PC-3 (cell line): Measurements from ENCODE around the gene SPOPL. TPM values are rescaled to one million over a fixed set of nuclear protein-coding genes. Genes with fewer than 3 reads are reported as not detected.

Source experiments
- ATAC-seq: fragments of 200-7000 bp; cut with Tn5 transposase; 2 replicates; pipeline ENCODE4 v1.9.1; 2020; ENCODE audit warnings: mild to moderate bottlenecking, moderate library complexity
- BruUV-seq: library from RNA; stranded (reverse); fragments of 400-500 nt; replicated peaks from 2 replicates; lab custom pipeline; 2021; lab: Mats Ljungman, UMichigan
- CTCF ChIA-PET: fragments of 300-600 bp; sonication (Branson Sonifier 250); formaldehyde crosslinking; loops from one replicate; lab custom pipeline; 2022; ENCODE audit warnings: antibody characterized with exemption; lab: Charles Lee
- POLR2A ChIA-PET: fragments of 300-600 bp; sonication (Branson Sonifier 250); formaldehyde crosslinking; loops from one replicate; lab custom pipeline; 2022; ENCODE audit warnings: antibody characterized with exemption; ENCODE audit not compliant: unreplicated experiment; lab: Charles Lee
- DNase-seq: peaks from one replicate; pipeline ENCODE4 v3.0.0-alpha.2; 2015
- H2AFZ ChIP-seq: fragments of 300-600 bp; sonication (generic); 2 replicates; pipeline ENCODE4 v1.6.0; 2016; ENCODE audit warnings: antibody characterized with exemption, low read length
- H3F3A ChIP-seq: fragments of 300-600 bp; sonication (generic); one replicate; pipeline ENCODE4 v1.6.0; 2017; ENCODE audit warnings: antibody characterized with exemption, low read length, control low read depth, mild to moderate bottlenecking; ENCODE audit not compliant: unreplicated experiment
- H3K27ac ChIP-seq: fragments of 300-600 bp; sonication (generic); 2 replicates; pipeline ENCODE4 v1.5.1; 2016; ENCODE audit warnings: mild to moderate bottlenecking, low read length
- H3K27me3 ChIP-seq: fragments of 300-600 bp; sonication (generic); 2 replicates; pipeline ENCODE4 v1.6.1; 2016; ENCODE audit warnings: low read length, mixed read lengths
- H3K36me3 ChIP-seq: fragments of 300-600 bp; sonication (generic); 2 replicates; pipeline ENCODE4 v1.6.1; 2016; ENCODE audit warnings: low read depth, mixed run types, low read length, mixed read lengths
- H3K4me1 ChIP-seq: fragments of 300-600 bp; sonication (generic); 2 replicates; pipeline ENCODE4 v1.5.1; 2016; ENCODE audit warnings: low read length; ENCODE audit not compliant: insufficient read depth
- H3K4me2 ChIP-seq: fragments of 300-600 bp; sonication (generic); 2 replicates; pipeline ENCODE4 v1.6.0; 2016; ENCODE audit warnings: low read length
- H3K4me3 ChIP-seq: fragments of 300-600 bp; sonication (generic); 2 replicates; pipeline ENCODE4 v1.5.1; 2016; ENCODE audit warnings: mild to moderate bottlenecking, low read length, mixed read lengths
- H3K79me2 ChIP-seq: fragments of 300-600 bp; sonication (generic); 2 replicates; pipeline ENCODE4 v1.6.1; 2017; ENCODE audit warnings: low read length, mixed read lengths
- H3K9ac ChIP-seq: fragments of 300-600 bp; sonication (generic); 2 replicates; pipeline ENCODE4 v1.6.0; 2016; ENCODE audit warnings: mild to moderate bottlenecking, low read length
- H3K9me2 ChIP-seq: fragments of 300-600 bp; sonication (generic); replicated peaks from 2 replicates; pipeline ENCODE4 v1.6.1; 2016; ENCODE audit warnings: mixed run types, low read length, mixed read lengths
- H3K9me3 ChIP-seq: fragments of 300-600 bp; sonication (generic); 2 replicates; pipeline ENCODE4 v1.6.1; 2016; ENCODE audit warnings: low read length, mixed read lengths
- H4K20me1 ChIP-seq: fragments of 300-600 bp; sonication (generic); 2 replicates; pipeline ENCODE4 v1.6.1; 2016; ENCODE audit warnings: low read length, mixed read lengths
- EZH2 ChIP-seq: fragments of 300-600 bp; sonication (generic); IDR thresholded peaks from one replicate; pipeline ENCODE4 v1.6.1; 2017; ENCODE audit warnings: antibody characterized with exemption, mild to moderate bottlenecking, low read length; ENCODE audit not compliant: unreplicated experiment
- EZH2phosphoT487 ChIP-seq: fragments of 300-600 bp; sonication (generic); IDR thresholded peaks from 2 replicates; pipeline ENCODE4 v1.6.1; 2018; ENCODE audit warnings: mild to moderate bottlenecking, antibody characterized with exemption, low read length, borderline replicate concordance
- intact Hi-C: fragments of 100-400 bp; cut with micrococcal nuclease; formaldehyde crosslinking; loops from 2 replicates; pipeline ENCODE4 v1.9.0; 2023
- total RNA-seq: library from RNA; depleted of rRNA; stranded (reverse); fragments of >200 nt; gene quantifications from 2 replicates; pipeline ENCODE4 v1.2.3, GENCODE V29; 2014
- TF ChIP-seq, protein P1 (sequence below): fragments of 300-600 bp; sonication (generic); conservative IDR thresholded peaks from 2 replicates; pipeline ENCODE4 v1.5.1; 2017; ENCODE audit warnings: antibody characterized with exemption, low read depth, mild to moderate bottlenecking, low read length

SPOPL gene
- total RNA-seq, 1 experiment from 2014 or later = 10.2 TPM

DNA sequence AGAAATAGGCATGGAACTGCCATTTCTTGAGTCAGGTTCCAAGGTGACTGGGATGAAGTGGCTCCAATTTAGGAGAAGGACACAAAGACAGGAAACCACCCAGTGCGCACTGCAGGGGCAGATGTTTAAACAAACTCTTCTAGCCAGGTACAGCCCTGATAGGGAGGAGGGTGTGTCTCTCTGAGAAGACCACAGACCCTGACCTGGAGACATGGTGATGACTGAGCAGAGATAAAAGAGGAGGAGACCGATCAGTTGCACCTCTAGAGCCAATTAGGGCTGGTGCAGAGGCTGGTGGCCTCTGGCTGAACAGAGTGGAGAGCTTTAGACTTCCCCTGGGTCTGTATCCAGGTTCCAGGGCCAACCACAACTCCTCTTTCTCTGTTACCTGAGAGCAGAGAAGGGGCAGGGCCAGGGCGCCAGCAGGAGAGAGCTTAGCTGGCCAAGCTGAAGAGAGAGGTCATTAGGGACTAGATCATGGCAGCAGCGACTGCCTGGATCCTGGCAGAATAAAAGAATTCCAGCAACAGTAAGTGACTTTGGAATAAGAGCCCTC lies 5.4 kb upstream of the SPOPL start:
- Histone ChIP-seq H3K9ac (no peak overlapping the region), H3F3A (no peaks in the 10 kb centered on the region), H3K4me1 (peaks cover 20% of the 10 kb centered on the region), H2AFZ (no peak overlapping the region), H3K9me2 (no peaks in the 10 kb centered on the region), H3K27me3 (no peaks in the 10 kb centered on the region), H4K20me1 (no peaks in the 10 kb centered on the region), H3K27ac (no peak overlapping the region), H3K9me3 (no peaks in the 10 kb centered on the region), H3K4me3 (no peak overlapping the region), H3K79me2 (peaks cover 11% of the 10 kb centered on the region), H3K36me3 (no peaks in the 10 kb centered on the region), H3K4me2 (no peak overlapping the region)
- TF ChIP-seq, protein P1, sequence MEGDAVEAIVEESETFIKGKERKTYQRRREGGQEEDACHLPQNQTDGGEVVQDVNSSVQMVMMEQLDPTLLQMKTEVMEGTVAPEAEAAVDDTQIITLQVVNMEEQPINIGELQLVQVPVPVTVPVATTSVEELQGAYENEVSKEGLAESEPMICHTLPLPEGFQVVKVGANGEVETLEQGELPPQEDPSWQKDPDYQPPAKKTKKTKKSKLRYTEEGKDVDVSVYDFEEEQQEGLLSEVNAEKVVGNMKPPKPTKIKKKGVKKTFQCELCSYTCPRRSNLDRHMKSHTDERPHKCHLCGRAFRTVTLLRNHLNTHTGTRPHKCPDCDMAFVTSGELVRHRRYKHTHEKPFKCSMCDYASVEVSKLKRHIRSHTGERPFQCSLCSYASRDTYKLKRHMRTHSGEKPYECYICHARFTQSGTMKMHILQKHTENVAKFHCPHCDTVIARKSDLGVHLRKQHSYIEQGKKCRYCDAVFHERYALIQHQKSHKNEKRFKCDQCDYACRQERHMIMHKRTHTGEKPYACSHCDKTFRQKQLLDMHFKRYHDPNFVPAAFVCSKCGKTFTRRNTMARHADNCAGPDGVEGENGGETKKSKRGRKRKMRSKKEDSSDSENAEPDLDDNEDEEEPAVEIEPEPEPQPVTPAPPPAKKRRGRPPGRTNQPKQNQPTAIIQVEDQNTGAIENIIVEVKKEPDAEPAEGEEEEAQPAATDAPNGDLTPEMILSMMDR = no peak
- TF ChIP-seq EZH2phosphoT487 = no peak
- TF ChIP-seq EZH2 = no peak
- ATAC-seq (no peak), DNase-seq (no peak)
- CTCF ChIA-PET = no interaction called here
- intact Hi-C loops = no loop called here
- POLR2A ChIA-PET = no interaction called here
- no TSS peak for BruUV-seq

GRCh38 chr2:138497294-138497693 lies 4.3 kb upstream of the SPOPL start:
- H3K4me1 ChIP-seq = peaks cover 10% of the 10 kb centered on the region
- no peaks in the 10 kb centered on the region for H3K9me3 ChIP-seq
- no peak for DNase-seq
- no peaks in the 10 kb centered on the region for H3K27me3 ChIP-seq
- no peaks in the 10 kb centered on the region for H3K36me3 ChIP-seq
- no peaks in the 10 kb centered on the region for H4K20me1 ChIP-seq
- H3F3A ChIP-seq = no peaks in the 10 kb centered on the region
- H3K27ac ChIP-seq = no peak overlapping the region
- H2AFZ ChIP-seq = no peak overlapping the region
- intact Hi-C loops = no loop called here
- no peak for TF ChIP-seq EZH2
- TF ChIP-seq EZH2phosphoT487 = no peak
- TF ChIP-seq, protein P1 = no peak
- POLR2A ChIA-PET = no interaction called here
- H3K79me2 ChIP-seq = peaks cover 15% of the 10 kb centered on the region
- CTCF ChIA-PET = no interaction called here
- H3K9ac ChIP-seq = no peak overlapping the region
- BruUV-seq = no TSS peak
- ATAC-seq = no peak
- H3K9me2 ChIP-seq = no peaks in the 10 kb centered on the region
- no peak overlapping the region for H3K4me2 ChIP-seq
- no peak overlapping the region for H3K4me3 ChIP-seq

DNA sequence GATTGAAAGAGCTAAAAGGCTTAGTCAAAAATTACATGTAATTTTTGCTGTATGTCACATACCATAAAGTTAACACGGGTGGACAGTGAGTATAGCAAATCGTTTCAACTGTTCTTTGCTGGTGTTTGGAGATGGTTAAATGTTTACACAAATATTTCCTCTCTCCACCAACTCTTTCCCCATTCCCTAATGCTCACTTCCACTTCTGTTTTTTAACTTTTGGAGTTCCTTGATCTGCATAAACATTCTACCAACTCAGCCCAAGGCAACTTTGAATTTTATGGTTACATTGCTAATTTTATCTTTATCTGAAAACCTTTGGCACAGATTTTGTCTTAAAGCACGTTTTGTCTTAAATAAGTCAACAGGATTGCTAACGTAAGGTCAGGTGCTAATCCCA lies 1.9 kb upstream of the SPOPL start:
- Histone ChIP-seq H3K9ac (no peak overlapping the region), H3K4me2 (no peak overlapping the region), H4K20me1 (0 out of 2 replicates have a peak, but pooled peaks cover 3% of the 10 kb centered on the region), H3F3A (no peaks in the 10 kb centered on the region), H3K9me2 (no peaks in the 10 kb centered on the region), H3K27ac (no peak overlapping the region), H2AFZ (no peak overlapping the region), H3K79me2 (peaks cover 39% of the 10 kb centered on the region), H3K4me3 (no peak overlapping the region), H3K27me3 (no peaks in the 10 kb centered on the region), H3K9me3 (no peaks in the 10 kb centered on the region), H3K4me1 (peaks cover 27% of the 10 kb centered on the region), H3K36me3 (no peaks in the 10 kb centered on the region)
- no TSS peak for BruUV-seq
- no peak for DNase-seq
- ATAC-seq = no peak
- intact Hi-C loops = loop anchor here (5.0 to 10.0 kb wide), 6 partner anchors 103 to 585 kb away; partner anchors contain the start of gene HNMT
- ChIA-PET CTCF (no interaction called here), POLR2A (no interaction called here)
- TF ChIP-seq EZH2 (no peak), EZH2phosphoT487 (no peak)
- TF ChIP-seq, protein P1 = no peak
